Skeletal muscle cell (primary cell): ENCODE data around the gene LNX1.

Experiments
- DNase-seq: peaks from one replicate; pipeline ENCODE4 v3.0.0-alpha.2; 2010; ENCODE audit warnings: low read depth
- H3K4me3 ChIP-seq: 2 replicates; pipeline ENCODE4 v1.5.1; 2011; ENCODE audit warnings: low read depth, mild to moderate bottlenecking, control low read depth, low read length, moderate library complexity

Gene LNX1

GRCh38 chr4:53591372-53591892 lies at the start of gene LNX1:
LNX1 (minus strand) TSS chr4:53591486; CDS start chr4:53574002, 17,484 bp downstream.
- no peak for DNase-seq
- no peak within 1 kb of the TSS for H3K4me3 ChIP-seq

GRCh38 chr4:53640576-53641453 lies 49.5 kb upstream of the LNX1 start:
- H3K4me3 ChIP-seq: no peak overlapping the region
- no peak for DNase-seq

- no peak overlapping the region for H3K4me3 ChIP-seq
- no peak for DNase-seq
Measured at GRCh38 chr4:53638919-53639318, 47.6 kb upstream of the LNX1 start.

GRCh38 chr4:53637348-53637747 lies 46.1 kb upstream of the LNX1 start:
- DNase-seq: no peak
- no peak overlapping the region for H3K4me3 ChIP-seq

GRCh38 chr4:53635697-53636483 lies 44.6 kb upstream of the LNX1 start:
- DNase-seq: no peak
- no peak overlapping the region for H3K4me3 ChIP-seq

- DNase-seq: peak; percentile 43
Measured at GRCh38 chr4:53633608-53634007, 42.3 kb upstream of the LNX1 start.

GRCh38 chr4:53629296-53629695 lies 38.0 kb upstream of the LNX1 start:
- H3K4me3 ChIP-seq: no peak overlapping the region
- DNase-seq: no peak

More at GRCh38 chr4:53633608-53634007, 42.3 kb upstream of the LNX1 start:
- no peak overlapping the region for H3K4me3 ChIP-seq

- no peak for DNase-seq
- H3K4me3 ChIP-seq: no peak overlapping the region
Measured at GRCh38 chr4:53626491-53626890, 35.2 kb upstream of the LNX1 start.

- no peak overlapping the region for H3K4me3 ChIP-seq
- no peak for DNase-seq
Measured at GRCh38 chr4:53625888-53626287, 34.6 kb upstream of the LNX1 start.

- DNase-seq: peak; percentile 79
- no peak overlapping the region for H3K4me3 ChIP-seq
Measured at GRCh38 chr4:53622739-53623151, 31.5 kb upstream of the LNX1 start.

GRCh38 chr4:53620956-53621355 lies 29.7 kb upstream of the LNX1 start:
- no peak for DNase-seq
- no peak overlapping the region for H3K4me3 ChIP-seq

- no peak for DNase-seq
- no peak overlapping the region for H3K4me3 ChIP-seq
Measured at GRCh38 chr4:53619431-53619830, 28.1 kb upstream of the LNX1 start.

GRCh38 chr4:53618321-53618720 lies 27.0 kb upstream of the LNX1 start:
- no peak overlapping the region for H3K4me3 ChIP-seq
- DNase-seq: no peak

- H3K4me3 ChIP-seq: no peak overlapping the region
Measured at GRCh38 chr4:53617101-53617680, 25.9 kb upstream of the LNX1 start.

GRCh38 chr4:53616219-53616618 lies 24.9 kb upstream of the LNX1 start:
- no peak for DNase-seq
- no peak overlapping the region for H3K4me3 ChIP-seq

More at GRCh38 chr4:53617101-53617680, 25.9 kb upstream of the LNX1 start:
- DNase-seq: no peak

- no peak overlapping the region for H3K4me3 ChIP-seq
- no peak for DNase-seq
Measured at GRCh38 chr4:53614591-53614990, 23.3 kb upstream of the LNX1 start.

- H3K4me3 ChIP-seq: no peak overlapping the region
- no peak for DNase-seq
Measured at GRCh38 chr4:53613428-53613827, 22.1 kb upstream of the LNX1 start.

GRCh38 chr4:53608649-53609048 lies 17.4 kb upstream of the LNX1 start:
- DNase-seq: no peak
- H3K4me3 ChIP-seq: no peak overlapping the region

- H3K4me3 ChIP-seq: no peak overlapping the region
- DNase-seq: no peak
Measured at GRCh38 chr4:53608242-53608641, 17.0 kb upstream of the LNX1 start.

- no peak overlapping the region for H3K4me3 ChIP-seq
- no peak for DNase-seq
Measured at GRCh38 chr4:53605783-53606182, 14.5 kb upstream of the LNX1 start.
